Activated CD4-positive, alpha-beta memory T cell treated with anti-CD3 and anti-CD28 coated beads for 36 hours (primary cell): ENCODE data around the gene CDC42BPG. TPM values are rescaled to one million over a fixed set of nuclear protein-coding genes. Genes with fewer than 3 reads are reported as not detected.

Experiments
- CTCF ChIA-PET: fragments of 350-600 bp; sonication (Branson Sonifier 250); formaldehyde crosslinking; loops from one replicate; lab custom pipeline; 2021; ENCODE audit warnings: antibody characterized with exemption, inconsistent platforms; lab: Charles Lee
- POLR2A ChIA-PET: fragments of 350-600 bp; sonication (Branson Sonifier 250); formaldehyde crosslinking; loops from one replicate; lab custom pipeline; 2021; ENCODE audit warnings: antibody characterized with exemption; lab: Charles Lee
- DNase-seq: peaks from one replicate; pipeline ENCODE4 v3.0.0-alpha.2; 2020
- H3K27ac Mint-ChIP-seq: one replicate; pipeline ENCODE4 v1.8.0; 2021; ENCODE audit warnings: mixed read lengths
- H3K27me3 Mint-ChIP-seq: one replicate; pipeline ENCODE4 v1.8.0; 2021; ENCODE audit warnings: mixed read lengths
- H3K36me3 Mint-ChIP-seq: one replicate; pipeline ENCODE4 v1.8.0; 2021; ENCODE audit warnings: mixed read lengths
- H3K4me1 Mint-ChIP-seq: one replicate; pipeline ENCODE4 v1.8.0; 2021; ENCODE audit warnings: low read depth, mixed read lengths
- H3K4me3 Mint-ChIP-seq: one replicate; pipeline ENCODE4 v1.8.0; 2021; ENCODE audit warnings: mild to moderate bottlenecking, mixed read lengths
- H3K9me3 Mint-ChIP-seq: one replicate; pipeline ENCODE4 v1.8.0; 2021; ENCODE audit warnings: mixed read lengths
- intact Hi-C: fragments of 100-400 bp; cut with micrococcal nuclease; formaldehyde crosslinking; loops from one replicate; pipeline ENCODE4 v1.15.1; 2023
- total RNA-seq, 2 experiments: library from RNA; stranded (reverse); gene quantifications; one replicate each; pipeline ENCODE4 v1.2.3, GENCODE V29; 2021

Gene CDC42BPG
- total RNA-seq, 2 experiments from 2014 or later = 0.39 to 0.69 TPM

DNA sequence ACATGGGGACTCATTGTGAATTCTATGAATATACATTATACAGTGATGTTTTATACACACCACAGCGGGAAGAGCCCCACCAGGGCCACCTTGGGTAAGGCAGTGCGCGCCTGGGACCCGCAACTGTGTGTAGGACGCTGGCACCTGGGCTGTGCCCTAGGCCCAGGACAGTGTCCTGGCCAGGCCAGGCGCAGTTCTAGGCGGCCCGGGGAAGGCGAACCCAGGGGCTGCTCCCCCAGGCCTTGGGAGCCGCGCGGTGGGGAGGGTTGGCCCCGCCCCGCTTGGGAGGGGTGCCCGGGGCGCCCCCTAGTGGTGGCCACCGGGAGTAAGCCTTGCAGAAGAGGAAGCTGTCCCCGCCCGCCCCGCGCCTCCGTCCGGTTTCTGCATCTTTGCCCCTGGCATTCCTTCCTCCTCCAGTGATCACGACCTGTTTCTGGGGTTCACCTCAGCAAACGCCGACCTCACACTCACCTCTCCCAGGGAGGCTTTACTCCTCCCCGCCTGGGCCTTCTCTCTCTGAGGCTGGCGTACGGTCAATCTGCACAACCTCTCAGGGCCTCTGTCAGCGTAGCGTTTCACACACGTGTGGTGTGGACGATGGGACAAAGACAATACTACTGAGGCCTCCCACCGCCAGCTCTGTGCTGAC is 43.4 kb upstream of the CDC42BPG start:
- intact Hi-C loops = loop anchor here (1.0 kb wide), 1 partner anchor 10 kb away; the partner anchor contains the start of gene EHD1
- Mint-ChIP-seq H3K27me3 (no peaks in the 10 kb centered on the region), H3K9me3 (no peaks in the 10 kb centered on the region), H3K4me3 (peak overlapping the region; percentile 66), H3K36me3 (no peaks in the 10 kb centered on the region), H3K27ac (peak overlapping the region; percentile 42), H3K4me1 (peaks cover 30% of the 10 kb centered on the region)
- ChIA-PET POLR2A (interaction anchor here (0.6 to 1.8 kb wide), 6 partner anchors 10 to 39 kb away, joined by 3 to 9 read pairs (median 4); no protein-coding TSS in a partner anchor), CTCF (interaction anchor here (0.5 to 29.7 kb wide), 17 partner anchors 8 to 217 kb away, joined by 3 to 1198 read pairs (median 4); partner anchors contain the start of genes ARL2, CDC42BPG, EHD1 and SF1)
- peak; percentile 89 for DNase-seq

DNA sequence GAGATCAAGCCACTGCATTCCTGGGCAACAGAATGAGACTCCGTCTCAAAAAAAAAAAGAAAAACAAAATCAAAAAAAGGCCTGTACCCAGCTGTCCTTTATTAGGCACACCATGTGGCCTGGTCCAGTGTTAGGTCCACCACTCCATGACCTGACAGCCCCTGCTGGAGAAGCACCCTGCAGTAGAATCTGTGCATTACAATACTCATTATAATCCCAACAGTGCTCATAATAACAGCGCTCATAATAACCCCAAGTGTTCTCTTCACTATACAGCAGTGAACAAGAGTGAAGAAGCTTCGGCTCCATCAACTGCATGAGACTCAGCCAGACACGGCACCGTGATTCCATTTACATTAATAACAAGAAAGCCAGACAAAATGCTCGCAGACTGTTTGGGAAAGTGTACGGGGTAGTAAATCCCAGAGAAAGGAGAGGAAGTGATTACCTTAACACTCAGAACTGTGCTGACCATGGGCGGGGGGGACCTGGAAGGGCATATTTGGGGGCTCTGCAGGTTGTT is 42.8 kb upstream of the CDC42BPG start:
- Mint-ChIP-seq H3K4me1 (peaks cover 30% of the 10 kb centered on the region), H3K36me3 (no peaks in the 10 kb centered on the region), H3K9me3 (no peaks in the 10 kb centered on the region), H3K4me3 (no peak overlapping the region), H3K27me3 (no peaks in the 10 kb centered on the region), H3K27ac (peak overlapping the region; percentile 15)
- ChIA-PET CTCF (interaction anchor here (0.9 to 29.7 kb wide), 9 partner anchors 9 to 126 kb away, joined by 3 to 1198 read pairs (median 5); partner anchors contain the start of genes ARL2, CDC42BPG and EHD1), POLR2A (interaction anchor here (0.5 to 1.8 kb wide), 6 partner anchors 10 to 42 kb away, joined by 3 to 9 read pairs (median 4); no protein-coding TSS in a partner anchor)
- intact Hi-C loops = no loop called here
- DNase-seq = no peak

DNA sequence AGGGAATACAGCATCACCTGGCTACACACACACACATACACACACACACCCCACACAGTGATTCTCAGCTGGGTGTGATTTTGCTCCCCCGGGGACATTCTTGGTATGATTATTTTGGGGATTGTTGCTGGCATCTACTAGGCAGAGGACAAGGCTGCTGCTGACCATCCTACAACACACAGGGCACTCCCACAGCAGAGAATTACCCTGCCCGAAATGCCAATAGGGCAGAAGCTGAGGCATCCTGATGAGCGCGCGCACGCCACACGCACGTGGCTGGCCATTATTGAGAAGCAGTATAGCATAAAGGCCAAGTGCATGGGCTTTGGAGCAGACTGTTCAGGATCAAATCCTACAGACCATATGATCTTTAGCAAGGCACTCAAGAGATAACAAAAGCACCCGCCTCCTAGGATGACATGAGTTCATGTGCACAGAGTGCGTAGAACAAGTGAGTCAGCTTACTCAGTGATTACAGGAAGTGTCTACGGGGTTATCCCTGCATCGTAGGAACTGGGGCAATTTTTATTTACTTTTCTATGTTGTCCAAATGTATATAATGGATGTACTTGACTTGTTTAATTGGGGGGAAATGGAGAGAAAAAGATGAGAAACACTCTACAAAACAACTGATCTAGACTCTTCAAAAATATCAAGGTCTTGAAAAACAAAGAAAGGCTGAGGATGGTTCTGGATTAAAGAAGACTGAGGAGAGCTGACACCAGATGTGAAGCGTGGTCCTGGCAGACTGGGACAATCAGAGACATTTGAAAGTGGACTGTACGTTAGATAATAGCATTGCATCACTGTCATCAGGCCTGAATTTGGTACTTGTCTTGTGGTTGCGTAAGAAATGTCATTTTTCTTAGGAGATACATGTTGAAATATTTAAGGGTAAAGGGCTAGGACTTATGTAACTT is 41.2 kb upstream of the CDC42BPG start:
- intact Hi-C loops = no loop called here
- CTCF ChIA-PET = interaction anchor here (0.8 to 29.7 kb wide), 5 partner anchors 8 to 128 kb away, joined by 3 to 1198 read pairs (median 6); partner anchors contain the start of genes ARL2 and CDC42BPG
- no peaks in the 10 kb centered on the region for H3K9me3 Mint-ChIP-seq
- POLR2A ChIA-PET = interaction anchor here (0.9 to 14.6 kb wide), 4 partner anchors 8 to 38 kb away, joined by 3 to 460 read pairs (median 6); no protein-coding TSS in a partner anchor
- H3K4me1 Mint-ChIP-seq = peaks cover 42% of the 10 kb centered on the region
- peak; percentile 61 for DNase-seq
- H3K27ac Mint-ChIP-seq = peak overlapping the region; percentile 87
- H3K27me3 Mint-ChIP-seq = no peaks in the 10 kb centered on the region
- no peaks in the 10 kb centered on the region for H3K36me3 Mint-ChIP-seq
- peak overlapping the region; percentile 42 for H3K4me3 Mint-ChIP-seq

DNA sequence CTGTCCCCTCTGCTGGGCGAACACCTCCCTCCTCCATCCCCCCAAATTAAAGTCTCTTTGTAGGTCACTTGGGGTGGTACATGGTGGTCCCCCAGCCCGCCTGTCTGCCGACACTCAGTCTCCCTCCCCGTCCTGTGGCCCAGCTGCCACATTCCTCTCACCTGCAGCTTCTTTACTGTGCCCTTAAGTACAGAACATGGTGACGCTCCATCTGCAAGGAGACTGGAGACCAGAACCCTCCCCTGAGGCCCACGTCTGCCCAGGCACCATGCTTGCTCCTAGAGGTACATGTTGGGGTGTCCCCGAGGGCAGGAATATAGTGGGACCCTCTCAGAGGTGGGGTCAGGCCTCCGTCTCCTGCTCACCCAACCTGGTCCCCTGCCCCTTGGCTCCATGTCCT is 39.6 kb upstream of the CDC42BPG start:
- Mint-ChIP-seq H3K36me3 (peaks cover 1% of the 10 kb centered on the region), H3K27ac (peak overlapping the region; percentile 13), H3K4me1 (peaks cover 58% of the 10 kb centered on the region), H3K27me3 (no peaks in the 10 kb centered on the region), H3K4me3 (no peak overlapping the region), H3K9me3 (no peaks in the 10 kb centered on the region)
- DNase-seq = no peak
- ChIA-PET CTCF (interaction anchor here (29.7 kb wide), 1 partner anchor 28 kb away, joined by 1198 read pairs; the partner anchor contains the start of gene CDC42BPG), POLR2A (interaction anchor here (1.6 to 14.6 kb wide), 3 partner anchors 10 to 36 kb away, joined by 4 to 460 read pairs (median 9); no protein-coding TSS in a partner anchor)
- intact Hi-C loops = no loop called here

DNA sequence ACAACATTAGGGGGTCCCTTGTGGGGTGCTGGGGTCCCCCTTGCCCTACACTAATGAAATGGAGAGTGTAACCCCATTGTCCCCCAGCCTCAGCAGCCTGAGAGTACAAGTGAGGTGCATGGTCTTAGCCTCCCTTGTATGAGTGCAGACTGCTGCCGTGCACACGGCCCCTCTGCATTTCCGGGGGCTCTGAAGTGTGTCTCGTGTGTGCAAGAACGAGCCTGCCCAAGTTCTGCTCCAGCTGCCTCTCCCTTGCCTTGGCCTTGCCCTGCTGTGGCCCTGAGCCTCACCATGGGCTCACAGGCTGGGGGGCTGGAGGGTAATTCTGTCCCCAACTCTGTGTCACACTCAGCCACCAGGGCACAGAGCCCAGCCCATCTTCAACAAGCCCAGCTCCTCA is 39.1 kb upstream of the CDC42BPG start:
- H3K27me3 Mint-ChIP-seq = no peaks in the 10 kb centered on the region
- ChIA-PET CTCF (interaction anchor here (29.7 kb wide), 1 partner anchor 27 kb away, joined by 1198 read pairs; the partner anchor contains the start of gene CDC42BPG), POLR2A (interaction anchor here (14.6 kb wide), 1 partner anchor 23 kb away, joined by 460 read pairs; no protein-coding TSS in a partner anchor)
- peak overlapping the region; percentile 13 for H3K27ac Mint-ChIP-seq
- peaks cover 59% of the 10 kb centered on the region for H3K4me1 Mint-ChIP-seq
- H3K4me3 Mint-ChIP-seq = no peak overlapping the region
- DNase-seq = no peak
- intact Hi-C loops = no loop called here
- peaks cover 2% of the 10 kb centered on the region for H3K36me3 Mint-ChIP-seq
- no peaks in the 10 kb centered on the region for H3K9me3 Mint-ChIP-seq

DNA sequence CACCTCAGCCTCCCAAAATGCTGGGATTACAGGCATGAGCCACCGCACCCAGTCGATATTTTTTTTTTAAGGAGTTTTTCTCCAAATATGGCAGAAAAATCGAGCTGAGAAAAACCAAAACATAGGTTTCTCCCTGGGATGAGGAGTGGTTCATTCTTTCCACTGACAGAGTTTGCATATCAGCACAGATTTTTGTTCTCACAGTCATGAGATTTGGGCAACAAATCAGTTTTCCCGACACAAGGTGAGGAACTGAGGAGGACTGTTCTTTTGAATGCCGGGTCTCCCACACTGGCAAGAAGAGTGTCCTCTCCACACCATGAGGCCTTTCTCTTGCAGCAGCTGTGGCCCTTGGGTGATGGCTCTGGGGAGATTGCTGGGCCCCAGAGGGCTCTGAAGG is 37.8 kb upstream of the CDC42BPG start:
- no peak for DNase-seq
- intact Hi-C loops = no loop called here
- CTCF ChIA-PET = interaction anchor here (0.9 to 29.7 kb wide), 3 partner anchors 9 to 26 kb away, joined by 3 to 1198 read pairs (median 3); partner anchors contain the start of gene CDC42BPG
- Mint-ChIP-seq H3K9me3 (no peaks in the 10 kb centered on the region), H3K4me1 (peaks cover 48% of the 10 kb centered on the region), H3K36me3 (peaks cover 7% of the 10 kb centered on the region), H3K27me3 (no peaks in the 10 kb centered on the region), H3K27ac (peak overlapping the region; percentile 42), H3K4me3 (no peak overlapping the region)
- POLR2A ChIA-PET = interaction anchor here (14.6 kb wide), 1 partner anchor 22 kb away, joined by 460 read pairs; no protein-coding TSS in a partner anchor

DNA sequence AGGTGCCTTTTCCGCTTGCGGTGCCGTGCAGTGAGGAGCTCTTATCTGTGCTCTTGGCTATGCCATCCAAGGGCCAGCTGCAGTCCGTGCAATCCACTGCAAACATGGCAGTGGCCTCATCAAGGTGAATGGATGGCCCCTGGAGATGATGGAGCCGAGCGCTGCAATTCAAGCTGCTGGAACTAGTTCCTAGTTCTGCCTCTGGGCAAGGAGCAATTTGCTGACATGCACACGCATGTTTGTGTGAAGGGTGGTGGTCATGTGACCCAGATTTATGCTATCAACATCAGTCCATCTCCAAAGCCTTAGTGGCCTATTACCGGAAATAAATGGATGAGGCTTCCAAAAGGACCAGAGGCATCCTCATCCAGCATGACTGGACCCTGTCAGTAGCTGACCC is 37.0 kb upstream of the CDC42BPG start:
- H3K4me1 Mint-ChIP-seq = peaks cover 47% of the 10 kb centered on the region
- intact Hi-C loops = no loop called here
- H3K9me3 Mint-ChIP-seq = no peaks in the 10 kb centered on the region
- ChIA-PET CTCF (interaction anchor here (1.4 to 29.7 kb wide), 2 partner anchors 13 to 25 kb away, joined by 4 to 1198 read pairs; partner anchors contain the start of gene CDC42BPG), POLR2A (interaction anchor here (14.6 kb wide), 1 partner anchor 21 kb away, joined by 460 read pairs; no protein-coding TSS in a partner anchor)
- H3K27me3 Mint-ChIP-seq = no peaks in the 10 kb centered on the region
- no peak overlapping the region for H3K4me3 Mint-ChIP-seq
- peak overlapping the region; percentile 63 for H3K27ac Mint-ChIP-seq
- H3K36me3 Mint-ChIP-seq = peaks cover 15% of the 10 kb centered on the region
- DNase-seq = no peak

DNA sequence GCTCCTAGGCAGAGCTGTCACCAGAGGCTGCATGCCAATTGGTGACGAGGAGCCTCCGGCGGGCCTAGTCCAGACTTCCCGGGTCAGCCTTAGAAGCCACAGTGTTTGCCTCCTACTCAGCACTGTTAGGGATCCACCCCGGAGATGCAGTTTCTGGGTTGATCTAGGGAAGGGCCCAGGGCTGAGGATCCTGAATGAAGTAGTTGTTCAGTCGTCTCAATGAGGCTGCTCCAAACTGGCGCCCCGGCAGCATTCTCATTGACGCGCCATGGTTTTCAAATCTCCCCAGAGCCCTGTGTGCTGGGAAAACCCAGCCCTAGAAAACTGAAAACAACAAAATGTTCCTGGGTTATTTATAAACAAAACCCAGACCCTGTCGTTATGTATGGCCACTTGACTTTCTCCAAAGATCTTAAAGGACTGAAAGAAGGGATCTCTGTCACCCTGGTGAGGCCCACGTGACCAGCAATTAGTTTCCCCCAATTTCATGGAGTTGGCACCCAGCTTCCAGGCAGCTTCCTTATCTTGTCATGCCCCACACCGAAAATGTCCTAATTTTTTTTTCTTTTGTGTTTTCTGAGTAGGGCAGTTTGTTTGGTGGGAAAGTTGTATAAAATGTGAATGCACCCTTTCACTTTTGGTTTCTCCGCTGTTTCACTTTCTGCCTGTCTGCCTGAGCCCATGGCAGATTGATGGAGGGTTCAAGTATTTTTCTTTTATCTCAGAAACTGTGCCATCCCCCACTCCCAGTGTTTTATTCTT is 36.0 kb upstream of the CDC42BPG start:
- H3K27ac Mint-ChIP-seq = peak overlapping the region; percentile 98
- peaks cover 24% of the 10 kb centered on the region for H3K36me3 Mint-ChIP-seq
- peak overlapping the region; percentile 99 for H3K4me3 Mint-ChIP-seq
- DNase-seq = no peak
- ChIA-PET CTCF (interaction anchor here (0.8 to 29.7 kb wide), 4 partner anchors 10 to 44 kb away, joined by 3 to 1198 read pairs (median 4); partner anchors contain the start of genes CDC42BPG and PPP2R5B), POLR2A (interaction anchor here (3.2 to 14.6 kb wide), 2 partner anchors 20 to 32 kb away, joined by 23 to 460 read pairs; no protein-coding TSS in a partner anchor)
- no peaks in the 10 kb centered on the region for H3K27me3 Mint-ChIP-seq
- intact Hi-C loops = no loop called here
- H3K9me3 Mint-ChIP-seq = no peaks in the 10 kb centered on the region
- H3K4me1 Mint-ChIP-seq = peaks cover 49% of the 10 kb centered on the region

DNA sequence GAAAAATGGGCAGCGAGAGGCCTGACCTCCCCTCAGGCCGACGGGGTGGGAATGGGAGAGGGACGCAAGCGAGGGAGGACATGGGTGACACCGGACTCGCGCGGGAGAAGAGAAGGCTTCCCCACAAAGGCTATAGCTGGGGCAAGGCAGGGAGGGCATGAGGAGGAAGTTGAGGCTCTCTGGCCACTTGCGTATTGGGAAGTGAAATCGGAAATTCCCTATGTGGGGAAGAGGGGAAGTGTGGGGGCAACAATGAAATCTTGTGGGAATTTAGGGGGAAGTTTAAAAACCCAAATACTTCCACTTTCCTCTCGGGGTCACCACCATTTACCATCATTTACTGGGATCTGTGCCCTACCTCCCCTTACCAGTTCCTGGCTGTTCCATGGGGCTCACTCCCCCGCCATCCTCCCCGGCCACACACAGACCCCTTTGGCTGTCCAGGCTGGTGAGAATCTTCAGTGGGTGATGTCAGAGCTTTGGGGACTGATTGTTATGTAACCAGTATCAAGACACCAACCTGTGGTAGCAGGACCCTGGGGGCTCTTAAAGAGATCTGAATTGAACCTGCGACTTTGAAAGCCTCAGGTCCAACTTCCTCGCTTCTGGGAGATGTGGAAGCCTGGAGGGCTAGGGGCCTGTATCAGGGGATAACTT is 34.9 kb upstream of the CDC42BPG start:
- CTCF ChIA-PET = interaction anchor here (0.6 to 29.7 kb wide), 8 partner anchors 8 to 562 kb away, joined by 3 to 1198 read pairs (median 4); partner anchors contain the start of genes CDC42BPG, PPP2R5B and TRMT112
- no peak for DNase-seq

More for the DNA sequence above, 34.9 kb upstream of the CDC42BPG start:
- H3K4me1 Mint-ChIP-seq = peaks cover 53% of the 10 kb centered on the region
- intact Hi-C loops = loop anchor here (2.0 to 5.0 kb wide), 2 partner anchors 37 to 548 kb away; partner anchors contain the start of gene ATG2A
- H3K9me3 Mint-ChIP-seq = no peaks in the 10 kb centered on the region
- POLR2A ChIA-PET = interaction anchor here (0.9 to 14.6 kb wide), 4 partner anchors 19 to 100 kb away, joined by 4 to 460 read pairs (median 14); partner anchors contain the start of gene PPP2R5B
- peaks cover 34% of the 10 kb centered on the region for H3K36me3 Mint-ChIP-seq
- H3K4me3 Mint-ChIP-seq = peak overlapping the region; percentile 99
- H3K27ac Mint-ChIP-seq = peak overlapping the region; percentile 98
- no peaks in the 10 kb centered on the region for H3K27me3 Mint-ChIP-seq
